Colon (tissue), 2 donors: ENCODE results near the gene HEMK1.

ENCODE experiments used
- FAIRE-seq: peaks from 2 replicates; lab custom pipeline; 2012; peaks lifted over from hg19 to GRCh38; lab: Jason Lieb, UNC
- donor health status: control.
- donor health status: control.

Gene HEMK1

DNA sequence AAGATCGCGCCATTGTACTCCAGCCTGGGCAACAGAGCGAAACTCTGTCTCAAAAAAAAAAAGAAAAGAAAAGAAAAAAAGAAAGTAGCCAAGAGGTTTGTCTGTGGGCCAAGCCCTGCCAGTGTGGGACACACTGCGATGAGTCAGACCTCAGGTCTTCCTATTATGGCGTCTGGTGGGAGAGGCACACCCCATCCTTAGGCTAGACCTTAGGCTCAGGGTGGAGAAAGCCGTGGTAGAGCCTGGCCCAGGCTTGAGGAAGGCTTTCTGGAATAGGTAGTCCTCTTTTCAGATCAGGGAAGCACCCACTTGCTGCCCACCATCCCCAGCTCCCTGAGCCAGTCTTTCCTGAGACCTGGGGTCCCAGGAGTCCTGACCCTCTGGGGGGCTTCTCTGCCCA lies 6.0 kb downstream of the HEMK1 start:
- FAIRE-seq = no peak

- FAIRE-seq = no peak
Measured at GRCh38 chr3:50577348-50577747, 8.0 kb downstream of the HEMK1 start.

- FAIRE-seq = no peak
Measured at GRCh38 chr3:50580683-50581458, 11.5 kb downstream of the HEMK1 start.

- no peak for FAIRE-seq
Measured at GRCh38 chr3:50581459-50581842, 12.1 kb downstream of the HEMK1 start.

GRCh38 chr3:50582083-50582482 lies 12.8 kb downstream of the HEMK1 start:
- no peak for FAIRE-seq

DNA sequence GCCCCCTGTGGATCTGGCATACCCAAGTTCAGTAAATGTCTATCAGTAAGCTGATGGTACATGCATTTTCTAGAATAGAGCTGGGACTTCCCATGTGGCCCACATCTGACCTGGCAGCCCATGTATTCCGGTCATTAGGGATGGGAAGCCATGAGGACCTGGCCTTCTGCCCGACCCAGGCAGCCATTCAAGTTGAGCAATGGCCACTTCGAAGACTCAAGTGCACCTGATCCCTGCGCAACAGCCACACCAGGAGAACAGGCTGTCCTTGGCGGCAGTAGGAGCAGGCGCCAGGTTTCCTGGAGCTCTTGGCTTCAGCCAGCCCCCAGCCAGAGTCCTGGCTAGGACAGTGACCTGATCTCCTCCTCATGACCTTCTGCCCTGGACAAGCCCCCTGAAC lies 14.6 kb downstream of the HEMK1 start:
- FAIRE-seq = no peak

DNA sequence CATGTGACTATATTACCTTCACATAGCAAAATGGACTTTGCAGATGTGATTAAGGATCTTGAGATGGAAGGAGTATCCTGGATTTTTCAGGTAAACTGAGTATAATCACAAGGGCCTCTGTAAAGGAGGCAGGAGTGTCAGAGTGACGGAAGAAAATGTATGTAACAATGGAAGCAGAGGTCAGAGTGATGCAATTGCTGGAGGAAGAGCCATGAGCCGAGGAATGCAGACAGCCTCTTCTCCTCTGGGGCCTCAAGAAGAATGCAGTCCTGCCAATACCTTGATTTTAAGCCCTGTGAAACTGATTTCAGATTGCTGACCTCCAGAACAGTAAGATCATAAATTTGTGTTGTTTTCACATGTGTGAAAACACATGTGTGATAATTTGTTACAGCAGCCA lies 15.1 kb downstream of the HEMK1 start:
- no peak for FAIRE-seq

DNA sequence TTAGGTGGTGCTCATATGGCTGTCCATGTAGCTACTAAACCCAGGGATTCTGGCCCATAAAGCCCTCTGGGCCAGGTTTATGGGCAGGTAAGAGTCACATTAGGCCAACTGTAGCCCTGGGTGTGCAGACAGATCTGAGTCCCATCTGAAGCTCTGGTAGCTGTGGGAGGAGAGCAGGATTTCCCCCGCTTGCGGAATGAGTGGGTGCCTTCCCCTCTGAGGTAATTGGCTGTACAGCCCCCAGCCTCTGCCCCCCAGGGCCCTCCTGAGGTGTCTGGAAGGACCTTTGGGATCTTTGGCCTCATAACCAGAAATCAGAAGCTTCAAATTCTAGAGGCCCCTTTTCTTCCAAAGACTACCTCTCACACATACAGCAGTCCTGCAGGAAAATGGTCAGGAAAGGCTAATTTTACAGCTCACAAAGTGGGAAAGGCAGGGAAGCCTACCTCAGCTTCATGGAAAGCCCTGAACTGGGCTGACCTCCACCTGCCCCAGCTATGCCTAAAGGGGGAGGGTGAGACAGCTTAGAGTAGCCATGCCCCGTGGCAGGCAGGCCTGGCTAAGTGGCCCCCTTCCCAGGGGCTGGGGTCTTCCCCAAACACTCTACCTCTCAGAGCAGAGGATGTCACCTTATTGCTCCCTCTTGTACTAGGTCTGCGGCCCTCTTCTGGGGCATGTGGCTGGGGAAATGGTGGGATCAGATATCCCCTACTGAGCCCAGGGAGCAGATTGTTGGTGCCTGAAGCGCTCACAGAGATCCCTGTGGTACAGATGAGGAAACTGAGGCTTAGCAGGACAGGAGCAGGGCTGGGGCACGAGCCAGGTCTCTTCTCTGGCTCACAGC lies 16.8 kb downstream of the HEMK1 start:
- FAIRE-seq = no peak

- FAIRE-seq = no peak
Measured at GRCh38 chr3:50586763-50587070, 17.4 kb downstream of the HEMK1 start.

DNA sequence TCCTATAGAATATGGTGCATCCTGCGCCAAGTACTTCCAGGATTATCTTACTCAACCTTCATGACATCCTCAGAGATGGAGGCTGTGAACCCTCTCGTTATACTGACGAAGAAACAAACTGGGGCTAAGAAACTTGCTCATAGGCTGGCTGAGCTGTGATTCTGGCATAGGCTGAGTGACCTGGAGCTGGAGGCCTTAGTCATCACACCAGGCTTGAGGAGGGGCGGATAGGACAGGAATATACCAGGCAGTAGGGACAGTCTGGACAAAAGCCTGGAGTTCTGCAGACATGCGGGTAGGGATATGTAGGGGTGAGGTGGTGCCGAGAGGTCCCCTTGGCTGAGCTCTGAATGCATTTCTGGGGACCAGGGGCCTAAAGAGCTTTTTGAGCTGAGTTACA lies 18.1 kb downstream of the HEMK1 start:
- no peak for FAIRE-seq

DNA sequence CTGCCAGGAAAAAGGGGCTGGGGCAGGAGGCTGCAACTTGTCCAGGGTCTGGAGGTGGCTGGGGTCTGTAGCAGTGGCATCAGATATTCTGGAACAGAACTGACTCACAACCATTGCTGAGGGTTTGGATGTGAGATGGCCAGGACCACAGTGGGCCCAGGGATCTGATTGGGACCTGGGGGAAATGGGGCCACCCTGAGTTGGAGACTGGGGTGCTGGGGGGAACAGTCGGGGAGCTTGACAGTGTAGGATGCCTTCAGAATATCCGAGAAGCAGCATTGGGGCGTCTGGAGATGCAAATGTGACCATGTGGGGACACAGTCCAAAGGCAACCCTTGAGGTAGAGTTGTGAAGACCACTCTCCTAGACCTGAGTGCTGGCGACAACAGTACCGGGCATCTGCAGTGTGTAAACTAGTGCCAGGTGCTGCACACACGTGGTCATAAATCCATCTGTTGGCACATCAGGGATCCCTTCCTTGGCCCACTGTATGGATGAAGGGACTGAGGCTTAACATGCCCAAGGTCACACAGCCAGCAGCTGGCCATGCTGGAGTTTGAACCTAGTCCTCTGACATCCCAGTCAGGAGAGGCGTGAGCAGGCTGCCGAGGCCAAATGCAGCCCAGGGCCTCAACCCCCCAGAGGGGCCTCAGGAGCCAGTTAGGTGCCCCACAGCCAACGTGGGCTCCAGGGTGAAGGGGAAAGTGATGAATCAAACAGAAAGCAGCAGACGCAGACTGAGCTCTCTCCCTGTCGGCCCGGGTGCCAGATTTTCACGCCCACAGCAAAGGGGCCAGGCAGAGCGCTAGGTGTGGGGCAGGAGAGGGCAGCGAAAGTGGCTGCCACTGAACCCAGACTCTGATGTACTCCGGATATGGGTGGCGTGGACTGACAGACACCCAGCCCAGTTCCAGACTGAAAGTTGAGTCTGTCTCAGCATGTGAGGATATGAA lies 18.8 kb downstream of the HEMK1 start:
- FAIRE-seq = no peak

DNA sequence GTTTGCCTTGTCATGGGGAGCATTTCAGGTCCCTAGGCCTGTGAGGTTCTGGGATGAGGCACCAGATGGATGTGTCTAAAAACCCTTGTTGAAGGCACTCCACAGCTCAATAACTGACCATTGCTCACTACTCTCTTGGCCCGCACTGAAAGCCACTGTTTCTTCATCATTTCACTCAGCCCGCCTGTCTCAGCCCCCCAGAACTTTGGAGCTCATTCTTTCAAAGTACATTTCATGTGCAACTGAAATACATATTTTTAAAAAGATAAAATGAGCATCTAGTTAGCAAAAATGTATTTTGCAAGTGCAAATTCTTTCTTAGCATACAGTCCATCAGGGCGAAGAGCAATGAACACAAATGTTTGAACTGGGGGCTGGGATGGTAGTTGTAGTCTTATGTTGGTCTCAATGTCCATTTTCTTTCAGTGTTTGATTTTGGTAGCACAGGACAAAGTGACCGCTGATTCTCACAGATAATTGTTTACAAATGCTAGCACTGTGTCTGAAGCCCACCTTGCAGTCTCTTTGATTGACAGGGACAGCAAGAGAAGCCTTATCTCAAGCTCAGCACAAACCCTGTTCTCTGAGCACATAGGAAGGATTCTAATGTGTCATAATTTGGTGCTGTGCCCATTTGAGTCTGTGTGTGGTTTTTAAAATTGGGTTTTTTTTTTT lies 19.6 kb downstream of the HEMK1 start:
- no peak for FAIRE-seq

- no peak for FAIRE-seq
Measured at GRCh38 chr3:50591196-50591741, 21.9 kb downstream of the HEMK1 start.

GRCh38 chr3:50592568-50592967 lies 23.2 kb downstream of the HEMK1 start:
- no peak for FAIRE-seq

- no peak for FAIRE-seq
Measured at GRCh38 chr3:50594253-50594785, 25.0 kb downstream of the HEMK1 start.

DNA sequence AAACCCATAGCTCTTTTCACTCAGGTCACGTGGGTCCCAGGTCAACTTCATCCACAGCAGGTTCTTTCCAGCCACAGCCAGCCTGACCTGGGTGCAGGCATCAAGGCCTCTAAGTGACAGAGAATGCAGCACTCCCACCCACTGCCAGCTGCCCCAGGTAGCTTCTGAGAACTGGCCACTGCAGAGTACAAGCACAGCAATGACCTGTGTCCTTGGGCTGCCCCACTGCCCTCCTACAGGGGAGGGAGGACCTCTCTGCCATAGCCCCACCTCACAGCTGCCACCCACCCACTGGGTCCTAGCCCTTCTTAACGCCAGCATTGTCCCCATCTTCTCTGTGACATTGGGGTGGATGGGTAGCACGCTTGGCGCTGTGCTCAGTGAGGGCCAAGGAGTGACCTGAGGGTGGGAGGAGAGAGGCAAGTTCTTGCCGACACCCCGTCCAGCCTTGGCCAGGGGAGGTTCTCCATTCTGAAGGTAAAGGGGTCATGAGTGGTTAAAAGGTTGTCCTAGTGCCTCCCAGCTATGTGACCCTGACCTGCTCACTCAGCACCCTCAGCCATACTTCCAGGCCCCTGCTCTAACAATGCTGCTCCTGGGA lies 29.9 kb downstream of the HEMK1 start:
- no peak for FAIRE-seq

- no peak for FAIRE-seq
Measured at GRCh38 chr3:50599716-50600118, 30.4 kb downstream of the HEMK1 start.

DNA sequence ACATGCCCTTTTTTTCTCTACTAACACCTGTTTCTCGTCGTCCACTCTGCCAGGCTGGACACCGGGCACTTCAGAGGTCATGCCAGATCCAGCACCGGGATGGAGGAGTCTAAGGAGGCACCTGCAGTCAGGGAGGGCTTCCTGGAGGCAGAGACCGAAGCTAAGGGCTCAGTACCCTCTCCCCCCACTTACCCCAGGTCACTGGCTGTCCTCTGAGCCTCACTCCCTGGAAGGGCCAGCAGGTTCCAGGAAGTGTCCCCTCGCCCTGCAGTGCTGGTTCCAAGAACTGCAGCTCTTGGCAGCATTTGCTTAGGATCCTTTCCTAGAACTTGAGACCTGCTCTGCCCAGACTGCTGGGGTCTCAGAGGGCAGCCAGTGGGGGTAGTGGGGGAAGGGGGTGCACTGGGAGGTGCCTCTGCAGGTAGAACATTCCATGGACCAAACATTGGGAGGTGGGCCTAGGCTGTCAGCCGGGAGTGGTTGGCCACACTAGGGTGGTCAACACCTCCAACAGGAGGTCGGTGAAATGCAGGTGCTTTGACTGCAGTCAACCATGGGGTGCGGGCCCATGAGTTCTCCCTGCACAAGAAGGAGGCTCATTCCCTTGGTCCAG lies 30.9 kb downstream of the HEMK1 start:
- no peak for FAIRE-seq

- no peak for FAIRE-seq
Measured at GRCh38 chr3:50600841-50601591, 31.7 kb downstream of the HEMK1 start.
